ENCODE results near the gene RNF38.

GRCh38 chr9:36399980-36400331 is at the start of gene RNF38:
- TF ChIP-seq TAF1 (IDR thresholded peaks at IDR 0.05; ENCODE audit: borderline replicate concordance, low read depth, low read length) (no peak), POLR2AphosphoS5 (IDR thresholded peaks at IDR 0.05; ENCODE audit: low read depth, low read length) (no peak), POLR2A (IDR thresholded peaks at IDR 0.05; ENCODE audit: low read depth, low read length) (no peak)

Data from GM12892 (cell line).